SU-DHL-6 (cell line): ENCODE results near the gene SMAP2.

Experiments
- H2AFZ ChIP-seq: fragments of 200-600 bp; sonication (generic); 2 replicates; pipeline ENCODE4 v1.6.1; 2014; ENCODE audit warnings: low read depth, mild to moderate bottlenecking, moderate library complexity, mixed read lengths, antibody characterized with exemption, low read length; ENCODE audit not compliant: severe bottlenecking
- H3F3A ChIP-seq: fragments of 200-600 bp; shearing (Covaris generic); 2 replicates; pipeline ENCODE4 v1.6.0; 2016; ENCODE audit warnings: antibody characterized with exemption, mild to moderate bottlenecking; ENCODE audit not compliant: insufficient read depth
- H3K27ac ChIP-seq: fragments of 200-600 bp; sonication (generic); 2 replicates; pipeline ENCODE4 v1.5.1; 2016; ENCODE audit warnings: low read depth, mild to moderate bottlenecking, low read length, moderate library complexity, mixed read lengths
- H3K27me3 ChIP-seq: fragments of 200-600 bp; sonication (generic), shearing (Covaris generic); 2 replicates; pipeline ENCODE4 v1.6.0; 2014; ENCODE audit warnings: mild to moderate bottlenecking, low read length
- H3K36me3 ChIP-seq: fragments of 200-600 bp; sonication (generic); 2 replicates; pipeline ENCODE4 v1.6.1; 2014; ENCODE audit warnings: mild to moderate bottlenecking, low read length, mixed read lengths
- H3K4me2 ChIP-seq: fragments of 300-600, 200-600 bp; shearing (Covaris generic), sonication (generic); 2 replicates; pipeline ENCODE4 v1.6.0; 2014; ENCODE audit warnings: low read length, low read depth, mild to moderate bottlenecking; ENCODE audit not compliant: poor library complexity, severe bottlenecking
- H3K4me3 ChIP-seq: fragments of 200-600 bp; sonication (generic); 2 replicates; pipeline ENCODE4 v1.5.1; 2014; ENCODE audit warnings: antibody characterized with exemption, low read length, mild to moderate bottlenecking, mixed read lengths; ENCODE audit not compliant: insufficient read depth, poor library complexity, severe bottlenecking
- H3K79me2 ChIP-seq: fragments of 200-600 bp; sonication (generic); 2 replicates; pipeline ENCODE4 v1.6.1; 2014; ENCODE audit warnings: mild to moderate bottlenecking, low read length, moderate library complexity; ENCODE audit not compliant: insufficient read depth
- H3K9ac ChIP-seq: fragments of 200-600 bp; sonication (generic); 2 replicates; pipeline ENCODE4 v1.7.0; 2014; ENCODE audit warnings: mild to moderate bottlenecking, low read length
- H3K9me2 ChIP-seq: fragments of 200-600 bp; sonication (generic); replicated peaks from 2 replicates; pipeline ENCODE4 v1.6.1; 2014; ENCODE audit warnings: low read length; ENCODE audit not compliant: insufficient read depth
- H3K9me3 ChIP-seq: fragments of 200-600 bp; sonication (generic); 2 replicates; pipeline ENCODE4 v1.6.1; 2014; ENCODE audit warnings: low read length, mixed read lengths; ENCODE audit not compliant: insufficient read depth
- H4K20me1 ChIP-seq: fragments of 200-600 bp; sonication (generic); 2 replicates; pipeline ENCODE4 v1.6.1; 2014; ENCODE audit warnings: low read depth, mild to moderate bottlenecking, antibody characterized with exemption, low read length, moderate library complexity, mixed read lengths
- CTCF ChIP-seq: fragments of 200-600 bp; sonication (generic); IDR thresholded peaks from one replicate; pipeline ENCODE4 v1.5.1; 2017; ENCODE audit warnings: antibody characterized with exemption, mild to moderate bottlenecking, low read length, moderate library complexity; ENCODE audit not compliant: insufficient read depth, poor library complexity, severe bottlenecking
- EZH2phosphoT487 ChIP-seq: fragments of 200-600 bp; sonication (generic), shearing (Covaris generic); conservative IDR thresholded peaks from 2 replicates; pipeline ENCODE4 v1.6.1; 2018; ENCODE audit warnings: mild to moderate bottlenecking, antibody characterized with exemption, low read length, moderate library complexity, mixed read lengths

The SMAP2 gene

DNA sequence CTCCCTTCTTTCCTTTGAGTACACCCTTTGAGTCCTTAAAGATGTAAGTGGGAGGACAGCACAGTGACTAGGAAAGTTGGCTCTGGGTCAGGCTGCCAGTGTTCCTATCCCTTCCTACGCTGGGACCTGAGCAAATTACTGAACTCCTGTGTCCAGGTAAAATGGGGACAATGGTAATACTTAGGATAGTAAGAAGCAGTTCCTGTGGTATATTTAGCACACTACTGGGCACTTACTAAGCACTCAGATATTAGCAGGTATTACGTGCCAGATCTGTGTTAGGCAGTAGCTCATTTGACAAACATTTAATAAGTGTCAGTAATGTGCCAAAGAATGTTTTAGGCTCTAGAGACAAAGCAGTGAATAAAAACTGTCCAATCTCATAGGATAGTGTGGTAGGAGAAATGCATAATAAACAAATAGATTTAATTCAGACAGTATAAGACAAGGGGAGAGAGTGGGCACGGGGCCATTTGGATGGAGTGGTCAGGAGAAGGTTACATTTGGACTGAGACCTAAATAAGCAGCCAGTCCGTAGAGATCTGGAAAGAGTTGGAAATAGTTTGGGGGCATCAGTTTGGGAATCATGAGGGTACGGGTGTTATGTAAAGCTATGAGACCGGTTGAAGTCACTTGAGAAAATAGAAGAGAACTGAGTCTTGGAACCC is 50.6 kb downstream of the SMAP2 start:
- Histone ChIP-seq H3K27ac (no peak overlapping the region), H3K9ac (no peak overlapping the region), H3K79me2 (no peaks in the 10 kb centered on the region), H3K27me3 (no peaks in the 10 kb centered on the region), H3K4me2 (no peak overlapping the region), H3F3A (no peaks in the 10 kb centered on the region), H3K9me3 (no peaks in the 10 kb centered on the region), H3K9me2 (no peaks in the 10 kb centered on the region), H2AFZ (no peak overlapping the region), H4K20me1 (no peaks in the 10 kb centered on the region), H3K36me3 (no peaks in the 10 kb centered on the region), H3K4me3 (no peak overlapping the region)
- no peak for TF ChIP-seq EZH2phosphoT487
- no peak for TF ChIP-seq CTCF

GRCh38 chr1:40425198-40425597 is 51.7 kb downstream of the SMAP2 start:
- Histone ChIP-seq H4K20me1 (no peaks in the 10 kb centered on the region), H3K9me2 (no peaks in the 10 kb centered on the region), H3K9ac (no peak overlapping the region), H2AFZ (no peak overlapping the region), H3K79me2 (no peaks in the 10 kb centered on the region), H3K4me3 (no peak overlapping the region), H3K27me3 (no peaks in the 10 kb centered on the region), H3K9me3 (no peaks in the 10 kb centered on the region), H3K4me2 (no peak overlapping the region), H3K36me3 (no peaks in the 10 kb centered on the region), H3F3A (no peaks in the 10 kb centered on the region), H3K27ac (no peak overlapping the region)
- no peak for TF ChIP-seq EZH2phosphoT487
- no peak for TF ChIP-seq CTCF

GRCh38 chr1:40431385-40431784 is 57.9 kb downstream of the SMAP2 start:
- Histone ChIP-seq H3K9me3 (no peaks in the 10 kb centered on the region), H3K27me3 (no peaks in the 10 kb centered on the region)

More at GRCh38 chr1:40431385-40431784, 57.9 kb downstream of the SMAP2 start:
- Histone ChIP-seq H3K9me2 (no peaks in the 10 kb centered on the region), H4K20me1 (no peaks in the 10 kb centered on the region), H3K79me2 (no peaks in the 10 kb centered on the region), H3K36me3 (no peaks in the 10 kb centered on the region), H3K9ac (no peak overlapping the region), H3F3A (no peaks in the 10 kb centered on the region), H3K4me3 (no peak overlapping the region), H3K4me2 (no peak overlapping the region), H3K27ac (no peak overlapping the region), H2AFZ (no peak overlapping the region)
- TF ChIP-seq EZH2phosphoT487 (no peak), CTCF (no peak)
